Lower leg skin (tissue), 4 donors: Measurements from ENCODE around the gene PDCD5. TPM values are rescaled to one million over a fixed set of nuclear protein-coding genes. Genes with fewer than 3 reads are reported as not detected.
A peak's percentile ranks its signal among the peaks of the same experiment; 100 is the strongest.

Source experiments
- DNase-seq, 2 donors: peaks; one replicate each; pipeline ENCODE4 v3.0.0-alpha.2; 2019; ENCODE audit warnings: low spot score in 2 of 2
- H3K4me3 ChIP-seq: fragments of 200-600 bp; sonication (generic); 2 replicates; pipeline ENCODE4 v1.5.1; 2017; ENCODE audit warnings: mild to moderate bottlenecking, low read depth; ENCODE audit not compliant: poor library complexity, severe bottlenecking
- POLR2A ChIP-seq, 2 donors: fragments of 450-650 bp; IDR thresholded peaks; one replicate each; pipeline ENCODE4 v1.6.1; 2016 to 2017; ENCODE audit warnings: antibody characterized with exemption in 2 of 2, mild to moderate bottlenecking in 1 of 2, moderate library complexity in 1 of 2
- WGBS, 2 donors: methylation state at CpG; one replicate each; pipeline ENCODE4 v1.1.5; 2018; 5-methylcytosine and 5-hydroxymethylcytosine counted together
- intact Hi-C: fragments of 100-400 bp; cut with DNase I; formaldehyde crosslinking; loops from one replicate; pipeline ENCODE4 v1.15.0; 2023; ENCODE audit warnings: low total_unique reads
- total RNA-seq, 4 donors: library from RNA; depleted of rRNA; stranded (reverse); fragments of >200 nt; gene quantifications; one replicate each; pipeline ENCODE4 v1.1.0, GENCODE V29; 2016
- TF ChIP-seq, protein P1 (sequence below), 3 donors: fragments of 450-650 bp; IDR thresholded peaks; one replicate each; pipeline ENCODE4 v1.5.1; 2016; ENCODE audit warnings: antibody characterized with exemption in 3 of 3, mild to moderate bottlenecking in 3 of 3, moderate library complexity in 2 of 3

PDCD5 gene
- total RNA-seq, 4 donors from 2014 or later, result 56.4 to 88.2 (median 63.7) TPM

DNA sequence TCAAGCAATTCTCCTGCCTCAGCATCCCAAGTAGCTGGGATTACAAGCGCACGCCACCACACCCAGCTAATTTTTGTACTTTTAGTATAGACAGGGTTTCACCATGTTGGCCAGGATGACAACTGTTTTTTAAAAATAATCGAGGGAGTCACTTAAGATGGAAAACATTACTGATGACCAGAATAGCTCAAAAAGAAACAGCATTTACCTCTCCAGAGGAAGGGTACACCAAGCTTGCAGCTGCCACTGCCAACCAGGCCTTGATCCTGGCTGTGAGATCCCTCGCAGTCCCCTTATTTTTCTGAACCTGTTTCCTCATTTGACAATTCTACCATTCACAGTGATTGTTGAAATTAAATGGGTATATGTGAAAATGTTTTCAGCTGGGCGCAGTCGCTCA, 14.5 kb downstream of the PDCD5 start:
- 94 to 96% methylated on average over 6 of the region's 6 CpGs for WGBS, 2 donors
- no peak overlapping the region for H3K4me3 ChIP-seq
- TF ChIP-seq, protein P1, sequence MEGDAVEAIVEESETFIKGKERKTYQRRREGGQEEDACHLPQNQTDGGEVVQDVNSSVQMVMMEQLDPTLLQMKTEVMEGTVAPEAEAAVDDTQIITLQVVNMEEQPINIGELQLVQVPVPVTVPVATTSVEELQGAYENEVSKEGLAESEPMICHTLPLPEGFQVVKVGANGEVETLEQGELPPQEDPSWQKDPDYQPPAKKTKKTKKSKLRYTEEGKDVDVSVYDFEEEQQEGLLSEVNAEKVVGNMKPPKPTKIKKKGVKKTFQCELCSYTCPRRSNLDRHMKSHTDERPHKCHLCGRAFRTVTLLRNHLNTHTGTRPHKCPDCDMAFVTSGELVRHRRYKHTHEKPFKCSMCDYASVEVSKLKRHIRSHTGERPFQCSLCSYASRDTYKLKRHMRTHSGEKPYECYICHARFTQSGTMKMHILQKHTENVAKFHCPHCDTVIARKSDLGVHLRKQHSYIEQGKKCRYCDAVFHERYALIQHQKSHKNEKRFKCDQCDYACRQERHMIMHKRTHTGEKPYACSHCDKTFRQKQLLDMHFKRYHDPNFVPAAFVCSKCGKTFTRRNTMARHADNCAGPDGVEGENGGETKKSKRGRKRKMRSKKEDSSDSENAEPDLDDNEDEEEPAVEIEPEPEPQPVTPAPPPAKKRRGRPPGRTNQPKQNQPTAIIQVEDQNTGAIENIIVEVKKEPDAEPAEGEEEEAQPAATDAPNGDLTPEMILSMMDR (IDR thresholded peaks at IDR 0.05), result no peak
- peak in 1 of 2 donors; percentile 13 for DNase-seq
- intact Hi-C loops, result no loop called here

- TF ChIP-seq, protein P1 (IDR thresholded peaks at IDR 0.05), result no peak
- TF ChIP-seq POLR2A (IDR thresholded peaks at IDR 0.05), result no peak
- WGBS, 2 donors, result 92 to 94% methylated on average over 11 of the region's 11 CpGs
- H3K4me3 ChIP-seq, result no peak overlapping the region
- DNase-seq, result peak in 1 of 2 donors; percentile 76
- intact Hi-C loops, result no loop called here
Observed at GRCh38 chr19:32598022-32598421, 17.0 kb downstream of the PDCD5 start.

DNA sequence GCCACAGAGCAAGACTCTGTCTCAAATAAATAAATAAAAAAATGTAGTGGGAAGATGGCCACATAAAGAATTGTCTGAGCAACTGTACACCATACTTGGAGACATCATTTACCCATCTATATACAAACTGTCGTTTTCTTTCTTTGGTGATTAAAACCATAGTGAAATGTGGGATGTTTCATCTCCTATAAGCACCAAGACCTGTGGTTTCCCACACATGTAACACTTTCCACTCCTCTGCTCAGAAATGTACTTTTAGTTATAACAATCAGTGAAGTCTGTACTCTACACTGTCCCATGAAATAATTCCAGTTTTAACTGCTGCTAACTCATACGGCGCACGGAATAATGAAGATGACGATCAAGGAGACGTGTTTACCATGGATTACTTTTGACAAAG, 18.3 kb downstream of the PDCD5 start:
- DNase-seq, result no peak
- TF ChIP-seq, protein P1 (IDR thresholded peaks at IDR 0.05), result no peak
- no peak for TF ChIP-seq POLR2A (IDR thresholded peaks at IDR 0.05)
- H3K4me3 ChIP-seq, result no peak overlapping the region
- intact Hi-C loops, result no loop called here
- 89 to 91% methylated on average over 6 of the region's 6 CpGs for WGBS, 2 donors

- peak in 1 of 2 donors; percentile 50 for DNase-seq
- WGBS, 2 donors, result 8 to 9% methylated on average over 2 of the region's 2 CpGs
- H3K4me3 ChIP-seq, result no peak overlapping the region
- intact Hi-C loops, result no loop called here
- TF ChIP-seq, protein P1 (IDR thresholded peaks at IDR 0.05), result peak in 1 of 3 donors; percentile 55
- no peak for TF ChIP-seq POLR2A (IDR thresholded peaks at IDR 0.05)
Observed at GRCh38 chr19:32599736-32600157, 18.8 kb downstream of the PDCD5 start.

GRCh38 chr19:32603961-32604360, 23.0 kb downstream of the PDCD5 start:
- intact Hi-C loops, result no loop called here
- H3K4me3 ChIP-seq, result no peak overlapping the region
- TF ChIP-seq, protein P1 (IDR thresholded peaks at IDR 0.05), result no peak
- no peak for TF ChIP-seq POLR2A (IDR thresholded peaks at IDR 0.05)
- DNase-seq, result peak in 1 of 2 donors; percentile 66
- 93 to 97% methylated on average over 14 of the region's 14 CpGs for WGBS, 2 donors

- peak in 1 of 2 donors; percentile 48 for DNase-seq
- intact Hi-C loops, result no loop called here
- no peak overlapping the region for H3K4me3 ChIP-seq
- no peak for TF ChIP-seq POLR2A (IDR thresholded peaks at IDR 0.05)
- TF ChIP-seq, protein P1 (IDR thresholded peaks at IDR 0.05), result no peak
- 94% methylated on average over 21 of the region's 21 CpGs for WGBS, 2 donors
Observed at GRCh38 chr19:32605544-32605943, 24.6 kb downstream of the PDCD5 start.
